HCT116 (cell line): ENCODE measurements around the gene FLG2. TPM values are rescaled to one million over a fixed set of nuclear protein-coding genes. Genes with fewer than 3 reads are reported as not detected.
"Not testable (repeated sequence)": the region's sequence is repeated elsewhere in the genome, so short reads cannot be mapped to it uniquely, and the experiment has no call there.

Experiments
- ATAC-seq: fragments of 200-7000 bp; cut with Tn5 transposase; 2 replicates; pipeline ENCODE4 v1.9.1; 2020; ENCODE audit warnings: mild to moderate bottlenecking, moderate library complexity
- BruUV-seq: library from RNA; stranded (reverse); fragments of 400-500 nt; replicated peaks from 2 replicates; lab custom pipeline; 2021; lab: Mats Ljungman, UMichigan
- CTCF ChIA-PET: fragments of 300-600 bp; sonication (Branson Sonifier 250); formaldehyde crosslinking; loops from one replicate; lab custom pipeline; 2021; ENCODE audit warnings: antibody characterized with exemption; lab: Charles Lee
- POLR2A ChIA-PET: fragments of 300-600, 350-600 bp; sonication (Branson Sonifier 250); formaldehyde crosslinking; loops from one replicate; lab custom pipeline; 2021; ENCODE audit warnings: antibody characterized with exemption; lab: Charles Lee
- RAD21 ChIA-PET, 2 experiments: fragments of 300-600 bp; sonication (Branson Sonifier 250); formaldehyde crosslinking; loops; one replicate each; lab custom pipeline; 2023; ENCODE audit warnings: low total read pairs in 2 of 2; ENCODE audit not compliant: uncharacterized antibody in 2 of 2, unreplicated experiment in 2 of 2, low non-redundant PET in 1 of 2; lab: Charles Lee
- DNase-seq: peaks from one replicate; pipeline ENCODE4 v3.0.0-alpha.2; 2010; ENCODE audit warnings: low read depth, low spot score
- H2AFZ ChIP-seq: fragments of 200-600 bp; shearing (Covaris generic), sonication (generic); 2 replicates; pipeline ENCODE4 v1.6.1; 2017; ENCODE audit warnings: low read depth, mixed run types, mixed read lengths, antibody characterized with exemption, low read length; ENCODE audit not compliant: poor library complexity, severe bottlenecking
- H3K27ac ChIP-seq: 2 replicates; pipeline ENCODE4 v1.5.1; 2012; ENCODE audit warnings: low read depth, low read length
- H3K27me3 ChIP-seq: fragments of 200-600 bp; sonication (generic); 2 replicates; pipeline ENCODE4 v1.6.1; 2016; ENCODE audit warnings: mixed run types, low read length, mixed read lengths; ENCODE audit not compliant: insufficient read depth
- H3K36me3 ChIP-seq, 2 experiments: fragments of 200-500 bp in 1 of 2; fragments of 200-600 bp in 1 of 2; sonication (Bioruptor generic) in 1 of 2; sonication (generic) in 1 of 2; 2 replicates each; pipeline versions ENCODE4 v1.5.1 to v1.6.1; 2014 to 2016; ENCODE audit warnings: low read length in 2 of 2, inconsistent platforms in 1 of 2, mixed read lengths in 1 of 2, mixed run types in 1 of 2; ENCODE audit not compliant: insufficient read depth in 2 of 2, control insufficient read depth in 1 of 2
- H3K4me1 ChIP-seq, 2 experiments: fragments of 200-600 bp in 1 of 2; sonication (generic) in 1 of 2; 2 replicates each; pipeline versions ENCODE4 v1.5.1 to v1.6.1; 2012 to 2017; ENCODE audit warnings: low read length in 2 of 2, inconsistent platforms in 1 of 2, mild to moderate bottlenecking in 1 of 2, mixed read lengths in 1 of 2, mixed run types in 1 of 2, moderate library complexity in 1 of 2; ENCODE audit not compliant: insufficient read depth in 2 of 2, control insufficient read depth in 1 of 2
- H3K4me2 ChIP-seq: fragments of 200-600 bp; sonication (generic); 2 replicates; pipeline ENCODE4 v1.6.1; 2017; ENCODE audit warnings: mixed run types, low read length, mixed read lengths
- H3K4me3 ChIP-seq, 2 experiments: fragments of 200-600 bp in 1 of 2; sonication (generic) in 1 of 2; replicated peaks in 1 of 2; 2 replicates each; pipeline ENCODE4 v1.5.1; 2011 to 2016; ENCODE audit warnings: low read length in 2 of 2, control low read depth in 1 of 2, low read depth in 1 of 2, mild to moderate bottlenecking in 1 of 2, mixed read lengths in 1 of 2, mixed run types in 1 of 2
- H3K79me2 ChIP-seq: fragments of 200-600 bp; sonication (generic); 2 replicates; pipeline ENCODE4 v1.6.1; 2017; ENCODE audit warnings: mild to moderate bottlenecking, mixed run types, low read length, moderate library complexity, mixed read lengths; ENCODE audit not compliant: insufficient read depth
- H3K9ac ChIP-seq: fragments of 200-600 bp; sonication (generic); 2 replicates; pipeline ENCODE4 v1.6.1; 2016; ENCODE audit warnings: low read length, mixed read lengths
- H3K9me2 ChIP-seq: fragments of 200-600 bp; sonication (generic), shearing (Covaris generic); 2 replicates; pipeline ENCODE4 v1.6.1; 2017; ENCODE audit warnings: mixed run types, mild to moderate bottlenecking, moderate library complexity; ENCODE audit not compliant: insufficient read depth
- H3K9me3 ChIP-seq, 2 experiments: fragments of 200-500 bp in 1 of 2; fragments of 200-600 bp in 1 of 2; sonication (Bioruptor generic) in 1 of 2; sonication (generic) in 1 of 2; 2 replicates each; pipeline ENCODE4 v1.6.1; 2014 to 2017; ENCODE audit warnings: low read length in 2 of 2, mixed read lengths in 2 of 2, inconsistent platforms in 1 of 2, low read depth in 1 of 2, mild to moderate bottlenecking in 1 of 2, mixed run types in 1 of 2, moderate library complexity in 1 of 2; ENCODE audit not compliant: control insufficient read depth in 1 of 2, insufficient read depth in 1 of 2
- H4K20me1 ChIP-seq: fragments of 200-600 bp; sonication (generic), shearing (Covaris generic); 2 replicates; pipeline ENCODE4 v1.6.1; 2017; ENCODE audit warnings: mixed run types, mild to moderate bottlenecking, moderate library complexity; ENCODE audit not compliant: insufficient read depth
- EZH2phosphoT487 ChIP-seq: fragments of 200-600 bp; IDR thresholded peaks from 2 replicates; pipeline ENCODE4 v1.6.1; 2018; ENCODE audit warnings: antibody characterized with exemption, borderline replicate concordance
- SIN3A ChIP-seq: IDR thresholded peaks from 2 replicates; pipeline ENCODE4 v1.6.1; 2012; ENCODE audit warnings: low read depth
- SP1 ChIP-seq: IDR thresholded peaks from 2 replicates; pipeline ENCODE4 v1.6.1; 2012; ENCODE audit warnings: low read depth
- ZFX ChIP-seq: fragments of 450-650 bp; IDR thresholded peaks from 2 replicates; pipeline ENCODE4 v1.6.1; 2017
- intact Hi-C: fragments of 100-400 bp; cut with micrococcal nuclease; formaldehyde crosslinking; loops from 2 replicates; pipeline ENCODE4 v1.10.0; 2022
- total RNA-seq: library from RNA; stranded (reverse); gene quantifications from one replicate; pipeline ENCODE4 v1.2.1, GENCODE V29; 2021; ENCODE audit not compliant: unreplicated experiment
- TF ChIP-seq, protein P1 (sequence below): IDR thresholded peaks from 2 replicates; pipeline ENCODE4 v1.6.1; 2012; ENCODE audit warnings: low read depth

Gene FLG2
- total RNA-seq, 1 experiment from 2014 or later = not detected

DNA sequence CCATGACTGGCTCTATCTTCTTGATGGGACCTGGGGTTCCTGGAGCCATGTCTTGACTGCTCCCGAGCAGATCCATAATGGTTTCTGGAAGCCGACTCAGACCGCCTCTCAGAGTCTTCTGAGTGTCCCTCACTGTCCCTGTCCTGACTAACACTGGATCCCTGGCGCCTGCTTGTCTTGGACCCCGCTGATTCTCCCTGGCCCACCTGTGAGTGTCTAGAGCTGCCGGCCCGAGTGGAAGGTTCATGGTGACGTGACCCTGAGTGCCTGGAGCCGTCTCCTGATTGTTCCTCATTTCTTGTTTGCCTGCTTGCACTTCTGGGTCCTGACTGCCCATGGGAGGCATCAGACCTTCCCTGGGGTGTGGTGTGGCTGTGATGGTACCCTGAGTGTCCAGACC, 49.9 kb downstream of the FLG2 start:
- H3K9me2 ChIP-seq = no peaks in the 10 kb centered on the region
- ChIA-PET CTCF (no interaction called here), POLR2A (no interaction called here), RAD21 (no interaction called here)
- no peak overlapping the region for H3K9ac ChIP-seq
- no peak overlapping the region for H3K4me2 ChIP-seq
- no peak for DNase-seq
- no peaks in the 10 kb centered on the region for H3K4me1 ChIP-seq
- no peak overlapping the region for H2AFZ ChIP-seq
- H3K4me3 ChIP-seq = no peak overlapping the region
- H3K9me3 ChIP-seq = no peaks in the 10 kb centered on the region
- TF ChIP-seq SIN3A = no peak
- TF ChIP-seq, protein P1, sequence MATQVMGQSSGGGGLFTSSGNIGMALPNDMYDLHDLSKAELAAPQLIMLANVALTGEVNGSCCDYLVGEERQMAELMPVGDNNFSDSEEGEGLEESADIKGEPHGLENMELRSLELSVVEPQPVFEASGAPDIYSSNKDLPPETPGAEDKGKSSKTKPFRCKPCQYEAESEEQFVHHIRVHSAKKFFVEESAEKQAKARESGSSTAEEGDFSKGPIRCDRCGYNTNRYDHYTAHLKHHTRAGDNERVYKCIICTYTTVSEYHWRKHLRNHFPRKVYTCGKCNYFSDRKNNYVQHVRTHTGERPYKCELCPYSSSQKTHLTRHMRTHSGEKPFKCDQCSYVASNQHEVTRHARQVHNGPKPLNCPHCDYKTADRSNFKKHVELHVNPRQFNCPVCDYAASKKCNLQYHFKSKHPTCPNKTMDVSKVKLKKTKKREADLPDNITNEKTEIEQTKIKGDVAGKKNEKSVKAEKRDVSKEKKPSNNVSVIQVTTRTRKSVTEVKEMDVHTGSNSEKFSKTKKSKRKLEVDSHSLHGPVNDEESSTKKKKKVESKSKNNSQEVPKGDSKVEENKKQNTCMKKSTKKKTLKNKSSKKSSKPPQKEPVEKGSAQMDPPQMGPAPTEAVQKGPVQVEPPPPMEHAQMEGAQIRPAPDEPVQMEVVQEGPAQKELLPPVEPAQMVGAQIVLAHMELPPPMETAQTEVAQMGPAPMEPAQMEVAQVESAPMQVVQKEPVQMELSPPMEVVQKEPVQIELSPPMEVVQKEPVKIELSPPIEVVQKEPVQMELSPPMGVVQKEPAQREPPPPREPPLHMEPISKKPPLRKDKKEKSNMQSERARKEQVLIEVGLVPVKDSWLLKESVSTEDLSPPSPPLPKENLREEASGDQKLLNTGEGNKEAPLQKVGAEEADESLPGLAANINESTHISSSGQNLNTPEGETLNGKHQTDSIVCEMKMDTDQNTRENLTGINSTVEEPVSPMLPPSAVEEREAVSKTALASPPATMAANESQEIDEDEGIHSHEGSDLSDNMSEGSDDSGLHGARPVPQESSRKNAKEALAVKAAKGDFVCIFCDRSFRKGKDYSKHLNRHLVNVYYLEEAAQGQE = no peak
- TF ChIP-seq EZH2phosphoT487 = no peak
- TF ChIP-seq ZFX = no peak
- TF ChIP-seq SP1 = no peak
- no TSS peak for BruUV-seq
- H4K20me1 ChIP-seq = no peaks in the 10 kb centered on the region
- no peaks in the 10 kb centered on the region for H3K27me3 ChIP-seq
- no peaks in the 10 kb centered on the region for H3K79me2 ChIP-seq
- no peaks in the 10 kb centered on the region for H3K36me3 ChIP-seq
- ATAC-seq = no peak
- intact Hi-C loops = no loop called here
- H3K27ac ChIP-seq = no peak overlapping the region

DNA sequence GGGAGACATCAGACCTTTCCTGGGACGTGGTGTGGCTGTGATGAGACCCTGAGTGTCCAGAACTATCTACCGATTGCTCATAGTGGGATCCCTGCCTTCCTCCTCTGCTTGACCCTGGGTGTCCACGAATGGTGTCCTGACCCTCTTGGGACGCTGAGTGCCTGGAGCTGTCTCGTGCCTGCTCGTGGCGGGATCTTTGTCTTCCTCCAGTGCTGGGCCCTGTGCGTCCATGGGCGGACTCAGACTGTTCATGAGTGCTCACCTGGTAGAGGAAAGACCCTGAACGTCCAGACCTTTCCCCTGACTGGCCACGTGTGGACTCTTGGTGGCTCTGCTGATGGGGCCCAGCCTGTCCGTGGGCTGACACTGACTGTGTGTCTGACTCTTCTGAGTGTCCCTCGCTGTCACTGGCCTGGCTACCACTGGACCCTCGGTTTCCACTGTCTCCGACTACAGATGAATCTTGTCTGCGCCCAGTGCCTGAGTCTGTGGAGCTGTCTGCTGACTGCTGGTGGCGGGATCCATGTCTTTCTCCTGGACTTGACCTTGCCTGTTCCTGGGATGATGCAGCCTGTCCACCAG, 50.4 kb downstream of the FLG2 start:
- POLR2A ChIA-PET, intact Hi-C loops, H3K4me2 ChIP-seq, BruUV-seq, CTCF ChIA-PET, H3K79me2 ChIP-seq, RAD21 ChIA-PET, ATAC-seq, DNase-seq, H2AFZ ChIP-seq, H3K4me1 ChIP-seq, H4K20me1 ChIP-seq, H3K27me3 ChIP-seq, H3K9me2 ChIP-seq, H3K9me3 ChIP-seq, H3K9ac ChIP-seq, H3K27ac ChIP-seq, H3K4me3 ChIP-seq, H3K36me3 ChIP-seq: not testable (repeated sequence)

DNA sequence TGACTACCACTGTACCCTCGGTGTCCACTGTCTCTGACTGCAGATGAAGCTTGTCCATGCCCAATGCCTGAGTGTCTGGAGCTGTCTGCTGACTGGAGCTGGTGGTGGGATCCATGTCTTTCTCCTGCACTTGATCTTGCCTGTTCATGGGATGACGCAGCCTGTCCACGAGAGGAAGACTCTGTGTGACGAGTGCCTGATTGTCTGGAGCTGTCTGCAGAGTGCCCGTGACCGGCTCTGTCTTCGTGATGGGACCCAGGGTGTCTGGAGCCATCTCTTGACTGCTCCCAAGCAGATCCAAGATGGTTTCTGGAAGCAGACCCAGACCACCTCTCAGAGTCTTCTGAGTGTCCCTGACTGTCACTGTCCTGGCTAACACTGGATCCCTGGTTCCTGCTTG, 51.0 kb downstream of the FLG2 start:
- H3K9ac ChIP-seq, DNase-seq, H3K79me2 ChIP-seq, RAD21 ChIA-PET, H3K36me3 ChIP-seq, H4K20me1 ChIP-seq, POLR2A ChIA-PET, ATAC-seq, intact Hi-C loops, H3K27me3 ChIP-seq, H3K9me3 ChIP-seq, H3K4me3 ChIP-seq, H3K27ac ChIP-seq, H3K9me2 ChIP-seq, H2AFZ ChIP-seq, H3K4me1 ChIP-seq, H3K4me2 ChIP-seq, CTCF ChIA-PET, BruUV-seq: not testable (repeated sequence)
